MCF 10A (cell line): ENCODE measurements around the gene SLMAP. TPM values are rescaled to one million over a fixed set of nuclear protein-coding genes. Genes with fewer than 3 reads are reported as not detected.

Experiments
- BruUV-seq: library from RNA; stranded (reverse); fragments of 400-500 nt; replicated peaks from 2 replicates; lab custom pipeline; 2021; lab: Mats Ljungman, UMichigan
- CTCF ChIA-PET: fragments of 300-600 bp; sonication (Branson Sonifier 250); formaldehyde crosslinking; extraction: SDS; loops from one replicate; lab custom pipeline; 2021; ENCODE audit warnings: antibody characterized with exemption, inconsistent platforms; lab: Yijun Ruan, JAX
- POLR2A ChIA-PET: fragments of 300-600, 350-650 bp; sonication (Branson Sonifier 250); formaldehyde crosslinking; extraction: SDS; loops from one replicate; lab custom pipeline; 2020; ENCODE audit warnings: antibody characterized with exemption, inconsistent platforms; lab: Yijun Ruan, JAX
- DNase-seq: peaks from one replicate; pipeline ENCODE4 v3.0.0-alpha.2; 2018; ENCODE audit not compliant: unreplicated experiment
- H3K27ac Mint-ChIP-seq: one replicate; pipeline ENCODE4 v1.8.0; 2022; ENCODE audit warnings: mild to moderate bottlenecking, low read depth, mixed read lengths; ENCODE audit not compliant: unreplicated experiment
- H3K27me3 Mint-ChIP-seq: one replicate; pipeline ENCODE4 v1.8.0; 2022; ENCODE audit warnings: mixed read lengths; ENCODE audit not compliant: insufficient read depth, unreplicated experiment
- H3K36me3 Mint-ChIP-seq: one replicate; pipeline ENCODE4 v1.8.0; 2022; ENCODE audit warnings: mild to moderate bottlenecking, moderate library complexity, mixed read lengths; ENCODE audit not compliant: insufficient read depth, unreplicated experiment
- H3K4me1 Mint-ChIP-seq: one replicate; pipeline ENCODE4 v1.8.0; 2022; ENCODE audit warnings: mixed read lengths; ENCODE audit not compliant: insufficient read depth, unreplicated experiment
- H3K4me3 Mint-ChIP-seq: one replicate; pipeline ENCODE4 v1.8.0; 2022; ENCODE audit warnings: mild to moderate bottlenecking, moderate library complexity, mixed read lengths; ENCODE audit not compliant: unreplicated experiment
- H3K9me3 Mint-ChIP-seq: one replicate; pipeline ENCODE4 v1.8.0; 2022; ENCODE audit warnings: mixed read lengths; ENCODE audit not compliant: unreplicated experiment
- intact Hi-C: fragments of 100-400 bp; cut with micrococcal nuclease; formaldehyde crosslinking; loops from 2 replicates; pipeline ENCODE4 v1.14.1; 2022
- total RNA-seq: library from RNA; stranded (reverse); gene quantifications from 2 replicates; pipeline ENCODE4 v1.2.3, GENCODE V29; 2022
- TF ChIP-seq, protein P1 (sequence below): fragments of 200-600 bp; IDR thresholded peaks from one replicate; pipeline ENCODE4 v1.8.0; 2022; ENCODE audit warnings: antibody characterized with exemption, mild to moderate bottlenecking; ENCODE audit not compliant: unreplicated experiment

SLMAP gene
- total RNA-seq, 1 experiment from 2014 or later, result 77.9 TPM

GRCh38 chr3:57738391-57738790, 17.7 kb upstream of the SLMAP start:
- BruUV-seq, result no TSS peak
- Mint-ChIP-seq H3K36me3 (no peaks in the 10 kb centered on the region), H3K9me3 (no peaks in the 10 kb centered on the region), H3K27me3 (no peaks in the 10 kb centered on the region), H3K4me1 (peaks cover 7% of the 10 kb centered on the region), H3K4me3 (no peak overlapping the region), H3K27ac (no peak overlapping the region)
- TF ChIP-seq, protein P1, sequence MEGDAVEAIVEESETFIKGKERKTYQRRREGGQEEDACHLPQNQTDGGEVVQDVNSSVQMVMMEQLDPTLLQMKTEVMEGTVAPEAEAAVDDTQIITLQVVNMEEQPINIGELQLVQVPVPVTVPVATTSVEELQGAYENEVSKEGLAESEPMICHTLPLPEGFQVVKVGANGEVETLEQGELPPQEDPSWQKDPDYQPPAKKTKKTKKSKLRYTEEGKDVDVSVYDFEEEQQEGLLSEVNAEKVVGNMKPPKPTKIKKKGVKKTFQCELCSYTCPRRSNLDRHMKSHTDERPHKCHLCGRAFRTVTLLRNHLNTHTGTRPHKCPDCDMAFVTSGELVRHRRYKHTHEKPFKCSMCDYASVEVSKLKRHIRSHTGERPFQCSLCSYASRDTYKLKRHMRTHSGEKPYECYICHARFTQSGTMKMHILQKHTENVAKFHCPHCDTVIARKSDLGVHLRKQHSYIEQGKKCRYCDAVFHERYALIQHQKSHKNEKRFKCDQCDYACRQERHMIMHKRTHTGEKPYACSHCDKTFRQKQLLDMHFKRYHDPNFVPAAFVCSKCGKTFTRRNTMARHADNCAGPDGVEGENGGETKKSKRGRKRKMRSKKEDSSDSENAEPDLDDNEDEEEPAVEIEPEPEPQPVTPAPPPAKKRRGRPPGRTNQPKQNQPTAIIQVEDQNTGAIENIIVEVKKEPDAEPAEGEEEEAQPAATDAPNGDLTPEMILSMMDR, result no peak
- ChIA-PET POLR2A (interaction anchor here (1.1 kb wide), 1 partner anchor 17 kb away, joined by 3 read pairs; the partner anchor contains the start of gene SLMAP), CTCF (interaction anchor here (0.5 kb wide), 1 partner anchor 8 kb away, joined by 3 read pairs; no protein-coding TSS in a partner anchor)
- DNase-seq, result no peak
- intact Hi-C loops, result no loop called here

DNA sequence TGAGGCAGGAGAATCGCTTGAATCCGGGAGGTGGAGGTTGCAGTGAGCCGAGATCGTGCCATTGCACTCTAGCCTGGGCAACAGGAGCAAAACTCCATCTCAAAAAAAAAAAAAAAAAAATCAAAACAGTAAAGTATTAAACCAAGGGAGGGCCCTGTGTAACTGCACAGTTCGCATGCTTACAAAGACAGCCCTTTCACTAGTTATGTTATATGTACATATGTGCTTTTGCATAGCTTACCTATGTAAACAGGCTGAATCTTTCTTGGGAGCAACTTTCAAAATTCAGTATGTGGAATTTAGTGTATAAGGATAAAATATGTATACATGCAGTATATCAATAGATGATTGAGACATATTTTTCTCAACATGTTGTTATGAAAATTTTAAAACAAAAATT, 16.1 kb upstream of the SLMAP start:
- no peaks in the 10 kb centered on the region for H3K36me3 Mint-ChIP-seq
- TF ChIP-seq, protein P1, result no peak
- no peaks in the 10 kb centered on the region for H3K27me3 Mint-ChIP-seq
- no TSS peak for BruUV-seq
- H3K4me1 Mint-ChIP-seq, result peaks cover 10% of the 10 kb centered on the region
- ChIA-PET POLR2A (no interaction called here), CTCF (interaction anchor here (1.1 kb wide), 1 partner anchor 86 kb away, joined by 4 read pairs; no protein-coding TSS in a partner anchor)
- DNase-seq, result no peak
- intact Hi-C loops, result no loop called here
- H3K27ac Mint-ChIP-seq, result no peak overlapping the region
- no peaks in the 10 kb centered on the region for H3K9me3 Mint-ChIP-seq
- no peak overlapping the region for H3K4me3 Mint-ChIP-seq

DNA sequence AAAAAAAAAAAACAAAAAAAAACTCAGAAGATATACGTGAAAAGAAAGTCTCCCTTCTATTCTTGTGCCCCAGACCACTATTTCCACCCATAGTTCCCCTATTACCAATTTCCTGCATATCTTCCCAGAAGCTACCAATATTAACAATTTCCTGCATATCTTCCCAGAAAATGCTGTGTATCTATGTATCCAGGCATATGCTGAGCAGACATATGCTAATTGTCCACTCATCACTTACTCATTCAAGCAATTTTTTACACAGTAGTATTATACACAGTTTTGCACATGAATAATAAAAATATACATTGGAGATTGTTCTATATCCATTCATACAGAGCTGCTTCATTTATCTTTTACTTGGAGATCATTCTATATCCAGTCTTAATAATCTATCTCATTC, 12.6 kb upstream of the SLMAP start:
- TF ChIP-seq, protein P1, result no peak
- H3K4me3 Mint-ChIP-seq, result no peak overlapping the region
- H3K27ac Mint-ChIP-seq, result no peak overlapping the region
- POLR2A ChIA-PET, result interaction anchor here (2.0 kb wide), 1 partner anchor 10 kb away, joined by 10 read pairs; no protein-coding TSS in a partner anchor
- DNase-seq, result no peak
- no peaks in the 10 kb centered on the region for H3K36me3 Mint-ChIP-seq
- CTCF ChIA-PET, result no interaction called here
- peaks cover 5% of the 10 kb centered on the region for H3K4me1 Mint-ChIP-seq
- intact Hi-C loops, result no loop called here
- no peaks in the 10 kb centered on the region for H3K9me3 Mint-ChIP-seq
- BruUV-seq, result no TSS peak
- H3K27me3 Mint-ChIP-seq, result no peaks in the 10 kb centered on the region

DNA sequence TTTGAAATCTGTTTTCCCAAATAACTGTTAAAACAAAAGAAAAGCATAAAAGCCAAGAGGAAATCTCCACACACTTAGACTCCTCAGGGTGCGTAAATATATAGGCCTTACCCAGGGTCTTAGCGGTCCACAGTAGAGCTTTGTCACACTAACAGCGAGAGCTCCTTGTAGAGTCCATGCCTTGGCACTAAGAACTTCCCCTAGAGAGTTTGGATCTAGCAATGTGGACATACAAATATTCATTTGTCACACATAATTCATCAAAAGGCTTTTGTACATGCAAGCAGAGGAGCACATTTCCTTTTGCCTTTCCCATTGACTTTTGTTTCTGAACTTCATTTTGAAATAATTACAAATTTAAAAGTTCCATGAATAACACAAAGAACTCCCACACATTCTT, 11.0 kb upstream of the SLMAP start:
- TF ChIP-seq, protein P1, result no peak
- Mint-ChIP-seq H3K27ac (no peak overlapping the region), H3K27me3 (no peaks in the 10 kb centered on the region), H3K4me1 (peaks cover 5% of the 10 kb centered on the region), H3K4me3 (no peak overlapping the region), H3K36me3 (no peaks in the 10 kb centered on the region), H3K9me3 (no peaks in the 10 kb centered on the region)
- ChIA-PET POLR2A (interaction anchor here (1.2 kb wide), 1 partner anchor 11 kb away, joined by 3 read pairs; the partner anchor contains the start of gene SLMAP), CTCF (no interaction called here)
- intact Hi-C loops, result no loop called here
- no TSS peak for BruUV-seq
- DNase-seq, result no peak
